HG03575 (cell line): ENCODE data around the gene TP53I11.

ENCODE experiments used
- ATAC-seq: cut with Tn5 transposase; IDR thresholded peaks from one replicate; pipeline ENCODE4 v1.9.1; 2021; ENCODE audit not compliant: unreplicated experiment, insufficient number of reproducible peaks, low FRiP score; ENCODE audit errors: extremely low read depth

Gene TP53I11

DNA sequence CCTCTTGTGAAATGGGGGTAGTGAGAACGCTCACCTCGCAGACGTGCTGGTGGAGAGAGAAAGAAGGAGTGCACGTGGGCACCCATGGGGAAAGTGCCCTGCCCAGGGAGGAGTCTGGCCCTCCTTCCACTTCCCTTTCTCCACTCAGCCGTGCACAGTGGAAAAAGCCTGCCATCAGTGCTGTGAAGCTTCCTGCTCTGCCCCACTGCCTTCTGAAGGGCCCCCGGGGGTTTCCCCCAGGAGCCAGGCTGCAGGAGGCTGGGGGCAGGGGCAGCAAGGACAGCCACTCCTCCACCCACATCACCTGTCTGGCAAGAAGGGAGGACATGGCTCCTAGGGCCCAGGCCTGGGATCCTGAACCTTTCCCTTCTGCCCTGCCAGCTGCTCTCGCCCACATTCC lies 7.6 kb downstream of the TP53I11 start:
- ATAC-seq = no peak

DNA sequence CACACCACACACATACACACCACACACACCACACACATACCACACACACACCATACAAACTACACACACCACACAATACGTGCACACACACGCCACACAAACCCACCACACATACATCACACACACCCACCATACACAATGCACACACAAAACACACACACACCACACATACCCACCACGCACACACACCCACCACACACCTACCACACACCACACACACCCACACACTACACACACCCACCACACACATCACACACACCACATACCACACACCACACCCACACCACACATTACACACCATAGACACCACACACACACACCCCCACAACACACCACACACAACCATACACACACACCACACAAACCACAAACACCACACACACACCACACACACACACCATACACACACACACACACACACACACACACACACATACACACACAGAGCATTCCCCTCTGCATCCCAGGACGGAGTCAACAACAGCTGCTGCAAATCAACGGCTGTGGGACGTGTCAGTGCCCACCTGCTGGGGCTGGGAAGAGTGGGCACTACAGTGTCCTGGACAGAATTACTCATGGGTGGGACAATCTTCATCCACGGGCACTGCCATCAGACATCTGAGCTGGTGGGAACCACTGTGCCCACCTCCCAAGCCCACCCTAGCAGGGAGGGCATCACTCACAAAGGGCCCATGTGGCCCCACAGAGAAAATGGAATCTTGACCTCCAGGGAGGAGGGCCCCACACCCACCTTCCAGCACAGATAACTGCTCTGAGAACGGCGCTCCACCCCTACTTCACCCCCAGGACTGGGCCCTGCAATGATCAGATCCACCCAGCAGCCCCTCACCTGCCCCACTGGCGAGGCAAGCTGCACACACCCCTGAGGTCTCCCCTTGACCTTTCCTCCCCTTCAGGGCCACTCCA lies 8.4 kb downstream of the TP53I11 start:
- no peak for ATAC-seq

DNA sequence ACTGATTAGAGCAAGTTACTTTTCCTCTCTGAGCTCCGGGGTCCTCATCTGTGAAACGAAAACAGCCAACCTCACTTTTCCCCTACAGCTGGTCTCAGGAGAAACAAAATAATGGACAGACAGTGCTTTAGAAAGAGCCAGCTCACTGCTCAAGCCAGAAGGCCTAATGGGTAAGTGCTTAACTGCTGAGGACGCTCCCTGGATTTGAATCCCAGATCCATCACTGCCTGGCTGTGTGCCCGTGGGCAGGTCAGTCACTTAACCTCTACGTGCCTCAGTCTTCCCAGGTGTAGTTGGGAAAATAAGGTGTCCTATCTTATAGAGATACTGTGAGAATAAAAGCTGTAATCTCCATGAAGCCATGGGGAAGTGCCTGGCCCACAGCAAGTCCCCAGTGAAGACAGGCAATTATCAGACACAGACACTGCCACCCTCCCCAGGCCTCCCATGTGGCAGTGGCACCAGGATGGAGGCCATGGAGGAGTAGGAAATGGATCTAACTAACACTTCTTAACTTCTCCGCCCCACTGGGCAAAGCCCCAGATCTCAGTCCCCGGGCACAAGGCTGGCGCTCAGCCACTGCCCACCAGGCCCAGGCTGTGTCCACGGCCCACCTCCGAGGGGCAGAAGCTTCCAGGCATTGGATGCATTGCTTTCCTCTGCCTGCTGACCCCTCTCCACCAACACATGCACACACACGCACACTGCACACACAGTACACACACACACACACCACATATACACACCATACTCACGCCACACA lies 9.2 kb downstream of the TP53I11 start:
- no peak for ATAC-seq

DNA sequence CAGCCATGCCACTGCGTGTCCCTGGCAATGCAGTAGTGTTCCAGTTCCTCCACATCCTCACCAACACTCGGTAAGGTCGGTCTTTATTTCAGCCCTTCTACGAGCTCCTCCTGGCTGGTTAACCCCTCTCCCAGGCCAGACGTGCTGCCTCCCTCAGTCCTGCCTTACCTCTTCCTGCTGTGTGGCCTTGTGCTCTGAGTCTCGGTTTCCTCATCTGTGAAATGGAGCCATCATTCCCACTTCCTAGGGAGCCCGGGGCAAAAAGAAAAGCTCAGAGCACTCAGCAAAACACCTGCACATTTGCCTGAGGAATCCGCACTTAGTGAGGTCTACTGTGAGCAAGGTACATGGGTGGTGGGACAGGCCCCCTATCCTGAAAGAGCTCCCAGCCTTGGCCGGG lies 9.8 kb downstream of the TP53I11 start:
- no peak for ATAC-seq

DNA sequence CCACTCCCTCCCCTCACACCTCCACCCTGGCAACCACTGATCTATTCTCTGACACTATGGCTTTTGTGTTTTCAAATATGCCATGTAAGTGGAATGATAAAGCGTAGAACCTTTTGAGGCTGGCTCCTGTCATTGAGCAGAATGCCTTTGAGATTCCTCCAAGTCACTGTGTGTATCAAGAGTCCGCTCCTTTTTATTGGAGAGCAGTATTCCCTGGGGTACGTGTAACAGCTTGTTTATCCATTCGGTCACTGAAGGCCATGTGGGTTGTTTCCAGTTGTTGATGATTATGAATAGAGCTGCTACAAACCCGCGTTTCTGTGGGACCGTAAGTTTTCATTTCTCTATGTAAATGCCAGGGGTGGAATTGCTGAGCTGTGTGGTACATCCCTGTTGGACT lies 10.3 kb downstream of the TP53I11 start:
- ATAC-seq = no peak

DNA sequence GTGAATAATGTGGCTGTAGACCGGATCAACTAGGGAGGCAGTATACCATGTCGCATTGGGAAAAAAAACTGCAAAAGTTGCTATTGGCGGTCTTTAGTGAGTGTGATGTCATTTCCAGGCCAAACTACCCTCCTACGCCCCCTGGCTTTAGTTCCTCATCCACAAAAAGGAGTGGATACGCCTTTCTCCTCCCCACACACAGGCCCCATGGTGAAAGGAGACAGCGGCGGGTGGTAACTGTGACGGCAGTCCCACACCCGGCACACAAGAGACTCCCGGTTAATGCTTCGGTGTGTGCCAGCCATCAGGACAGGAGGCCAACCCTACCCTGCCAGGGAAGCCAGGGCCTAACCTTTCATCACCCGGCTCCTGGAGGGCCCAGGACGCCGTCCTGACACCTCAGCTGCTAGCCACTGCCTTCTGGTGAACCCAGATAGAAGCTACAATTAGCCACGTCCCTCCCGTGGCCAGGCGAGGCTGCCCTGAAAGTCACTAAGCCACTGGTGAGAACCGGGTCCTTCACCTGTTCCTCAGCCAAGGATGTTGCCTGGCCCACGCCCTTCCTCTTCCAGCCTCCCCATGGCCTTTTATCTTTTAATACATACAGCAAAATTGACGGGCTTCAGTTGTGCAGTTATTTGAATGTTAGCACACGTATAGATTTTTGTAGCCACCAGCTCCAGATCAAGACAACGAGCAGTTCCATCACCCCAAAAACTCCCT lies 10.8 kb downstream of the TP53I11 start:
- no peak for ATAC-seq

DNA sequence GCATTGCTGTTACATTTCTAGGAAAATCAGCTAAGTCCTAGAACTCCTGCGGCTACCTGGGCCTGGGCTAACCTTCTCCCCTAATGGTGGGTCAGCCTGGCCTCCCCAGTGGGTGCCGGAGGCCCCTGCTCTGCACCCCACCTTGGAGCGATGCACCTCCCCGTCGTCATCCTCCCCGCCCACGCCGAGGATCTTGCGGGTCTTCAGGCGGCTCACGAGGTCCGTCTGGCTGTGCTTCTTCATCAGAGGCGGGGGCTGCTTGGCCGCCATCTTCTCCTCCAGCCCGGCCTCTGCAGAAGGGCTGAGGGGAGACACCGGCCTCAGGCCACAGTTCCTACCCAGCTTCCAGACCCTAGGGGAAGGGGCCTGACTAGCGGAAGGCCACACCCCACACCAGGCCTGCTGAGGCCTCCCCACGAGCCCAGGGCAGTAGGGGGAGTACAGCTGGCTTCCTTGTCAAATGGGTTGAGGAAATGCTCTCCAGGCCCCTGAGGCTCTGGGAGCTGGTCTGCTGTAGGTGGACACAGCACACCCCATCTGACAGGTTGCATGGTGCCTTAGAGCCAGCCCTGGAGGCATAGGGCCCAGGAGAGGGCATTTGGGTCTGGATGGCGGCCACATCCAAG lies 12.5 kb downstream of the TP53I11 start:
- no peak for ATAC-seq

DNA sequence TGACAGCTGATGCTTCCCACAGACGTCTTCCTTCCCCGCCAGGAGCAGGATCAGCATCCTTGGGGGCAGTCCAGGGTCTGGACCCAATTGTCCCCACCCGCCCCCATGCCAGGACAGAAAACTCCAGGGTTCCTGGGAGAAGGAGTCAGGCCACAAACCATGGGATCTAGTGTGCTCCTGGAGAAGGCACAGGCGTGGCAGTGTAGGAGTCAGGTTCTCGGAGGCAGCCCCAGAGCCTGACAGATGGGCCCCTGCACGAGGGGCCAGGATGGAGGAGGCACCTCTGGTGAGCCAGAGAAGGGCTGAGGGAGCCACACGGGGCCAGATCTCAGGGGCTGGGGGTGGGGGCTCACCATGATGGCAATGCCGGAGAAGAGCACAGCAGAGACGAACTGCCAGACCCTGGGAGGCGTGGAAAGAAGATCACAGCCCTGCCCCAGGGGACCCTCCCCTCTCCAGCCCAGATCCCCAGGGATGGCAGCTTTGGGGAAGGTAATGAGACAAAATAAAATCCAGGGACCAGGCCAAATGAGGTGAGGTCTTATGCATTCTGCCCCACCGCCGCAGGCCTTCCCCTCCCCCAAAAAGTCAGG lies 13.6 kb downstream of the TP53I11 start:
- ATAC-seq = no peak

DNA sequence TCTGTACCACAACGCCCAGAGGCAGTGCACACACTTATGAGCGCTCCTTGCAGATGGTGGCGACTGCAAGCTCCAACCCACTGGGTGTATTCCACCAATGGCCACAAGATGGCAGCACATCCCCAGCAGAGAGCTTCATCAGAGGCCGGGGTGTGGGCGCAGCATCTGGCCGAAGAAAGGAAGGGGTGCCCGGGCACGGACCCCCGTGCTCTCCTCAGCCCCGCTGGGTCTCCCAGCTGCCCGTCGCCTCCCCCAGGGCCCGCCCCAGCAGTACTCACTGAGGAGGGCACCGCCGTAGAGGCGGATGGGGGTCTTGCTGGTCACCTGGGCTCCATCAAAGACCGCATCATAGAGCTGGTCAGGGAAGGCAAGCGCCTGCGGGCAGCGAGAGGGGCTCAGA lies 14.2 kb downstream of the TP53I11 start:
- ATAC-seq = no peak

DNA sequence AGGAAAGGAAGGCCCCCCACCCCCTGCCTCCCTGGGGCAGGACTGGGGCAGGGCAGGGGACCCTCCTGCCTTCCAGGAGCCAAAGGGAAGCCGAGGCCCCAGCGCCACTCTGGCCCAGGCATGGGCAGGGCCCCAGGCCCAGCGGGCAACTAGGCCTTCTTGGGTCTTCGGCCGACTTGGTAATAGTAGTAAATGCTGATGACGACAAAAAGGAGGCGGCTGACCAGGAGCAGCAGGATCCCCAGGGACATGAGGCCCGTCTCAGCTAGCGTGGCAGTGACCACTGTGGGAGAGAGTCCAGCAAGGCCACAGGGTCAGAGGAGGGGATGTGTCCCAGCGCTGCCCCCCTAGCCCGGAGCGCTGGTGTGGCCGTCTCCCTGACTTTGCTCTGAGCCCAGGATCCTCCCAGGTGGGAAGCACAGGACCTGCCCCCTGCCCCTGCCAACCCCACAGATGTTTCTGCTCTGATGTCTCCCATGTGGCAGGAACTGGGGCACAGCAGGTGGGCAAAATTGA lies 15.9 kb downstream of the TP53I11 start:
- no peak for ATAC-seq

DNA sequence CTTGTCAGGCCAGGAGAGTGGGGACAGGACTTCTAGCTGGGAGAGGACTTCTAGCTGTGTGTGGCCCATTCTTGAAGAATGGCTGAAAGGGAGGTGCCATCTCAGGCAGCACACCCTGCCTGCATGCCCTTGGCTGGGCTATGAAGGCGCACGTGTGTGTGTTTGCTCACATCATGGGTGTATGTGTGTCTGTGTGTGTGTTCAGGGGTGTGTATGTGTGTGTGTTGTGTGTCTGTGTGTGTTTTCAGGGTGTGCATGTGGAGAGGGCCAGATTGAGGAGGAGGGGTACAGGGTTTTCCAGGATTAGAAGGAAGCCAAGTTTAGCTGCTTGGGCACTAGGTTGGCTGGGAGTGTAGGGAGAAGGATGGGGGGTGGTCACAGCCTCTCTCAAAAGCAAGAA lies 16.6 kb downstream of the TP53I11 start:
- no peak for ATAC-seq

DNA sequence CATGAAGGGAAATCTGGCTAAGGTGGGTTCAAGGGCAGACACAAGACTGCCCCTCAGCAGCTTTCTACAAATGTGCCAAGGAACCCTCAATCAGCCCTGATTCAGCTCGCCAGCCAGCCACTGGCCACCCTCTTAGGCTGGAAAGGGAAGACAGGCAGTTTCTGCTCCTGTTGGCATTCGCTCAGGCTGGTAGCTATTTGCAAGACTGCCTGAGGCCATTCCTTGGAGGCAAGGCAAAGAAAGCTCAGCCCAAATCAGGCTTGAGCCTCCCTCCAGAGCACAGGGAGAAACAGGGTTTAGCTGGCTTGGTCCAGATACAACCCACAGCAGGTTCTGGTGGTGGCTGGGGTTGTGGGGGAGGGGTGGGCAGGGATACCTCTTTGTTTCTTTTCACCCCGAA lies 19.2 kb downstream of the TP53I11 start:
- no peak for ATAC-seq

DNA sequence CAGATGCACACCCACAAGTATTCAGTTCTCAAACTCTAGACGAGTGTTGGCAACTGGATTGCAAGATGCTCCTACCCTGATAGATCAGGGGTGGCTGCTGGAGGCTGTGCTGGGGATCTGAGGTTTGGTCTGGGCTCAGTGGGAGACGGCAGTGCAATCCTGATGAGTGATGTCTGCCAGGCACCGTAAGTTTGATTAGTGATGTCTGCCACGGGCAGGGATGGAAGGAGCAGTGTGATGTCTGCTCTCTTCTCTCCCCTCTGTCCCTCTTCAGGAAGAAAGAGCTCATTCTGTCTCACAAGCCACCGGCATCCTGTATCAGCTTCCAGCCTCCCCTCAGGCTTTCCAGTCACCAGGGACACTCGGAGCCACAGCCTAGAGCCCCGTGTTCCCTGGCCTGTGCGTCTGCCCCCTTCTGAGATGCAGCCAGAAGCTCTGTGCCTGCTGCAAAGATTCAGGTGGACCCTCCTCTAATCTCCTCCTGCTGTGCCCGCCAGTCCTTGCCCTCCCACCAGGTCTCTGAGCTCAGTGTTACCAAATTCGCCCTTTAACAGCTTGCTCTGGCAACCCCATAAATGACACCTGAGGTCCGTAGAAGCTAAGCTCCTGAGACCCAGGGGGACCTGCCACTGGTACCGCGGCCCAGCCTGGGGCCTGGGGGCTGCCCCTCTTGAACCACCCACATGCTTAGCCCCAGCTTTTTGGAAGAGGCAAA lies 19.9 kb downstream of the TP53I11 start:
- no peak for ATAC-seq

DNA sequence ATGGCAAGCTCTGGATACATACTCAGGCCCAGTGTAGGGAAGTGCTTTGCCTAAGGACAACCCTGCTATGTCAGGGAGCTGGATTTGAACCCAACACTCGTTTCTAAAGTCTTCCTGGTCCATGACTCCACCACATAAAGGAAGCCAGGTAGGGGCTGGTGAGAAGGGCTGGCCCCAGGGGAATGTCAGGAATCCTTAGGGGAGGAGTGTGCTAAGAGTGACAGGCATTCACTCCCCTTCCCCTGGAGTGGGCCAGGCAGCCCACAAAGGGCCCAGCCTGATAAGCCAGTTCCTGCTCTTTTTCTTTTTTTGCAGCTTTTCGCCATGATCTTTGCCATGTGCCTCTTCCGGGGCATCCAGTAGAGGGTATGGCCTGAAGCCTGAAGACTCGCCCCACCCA lies 21.9 kb downstream of the TP53I11 start:
- ATAC-seq = no peak

DNA sequence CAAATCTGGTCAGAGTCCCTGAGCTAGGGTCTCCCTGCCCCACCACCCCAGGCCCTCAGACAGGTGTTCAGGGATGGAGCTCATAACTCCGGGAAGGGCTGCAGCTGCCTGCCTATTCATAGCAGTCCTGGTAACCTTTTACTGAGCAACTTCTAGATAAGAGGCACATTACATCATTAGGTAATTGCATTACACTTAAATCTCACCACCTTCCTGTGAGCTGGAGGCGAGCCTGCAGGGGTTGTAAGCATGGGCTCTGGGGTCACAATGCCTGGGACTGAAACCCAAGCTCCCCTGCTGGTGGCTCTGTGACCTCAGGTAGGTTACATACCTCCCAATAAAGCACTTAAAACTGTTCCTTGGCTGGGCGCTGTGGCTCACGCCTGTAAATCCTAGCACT lies 22.5 kb downstream of the TP53I11 start:
- ATAC-seq = no peak

DNA sequence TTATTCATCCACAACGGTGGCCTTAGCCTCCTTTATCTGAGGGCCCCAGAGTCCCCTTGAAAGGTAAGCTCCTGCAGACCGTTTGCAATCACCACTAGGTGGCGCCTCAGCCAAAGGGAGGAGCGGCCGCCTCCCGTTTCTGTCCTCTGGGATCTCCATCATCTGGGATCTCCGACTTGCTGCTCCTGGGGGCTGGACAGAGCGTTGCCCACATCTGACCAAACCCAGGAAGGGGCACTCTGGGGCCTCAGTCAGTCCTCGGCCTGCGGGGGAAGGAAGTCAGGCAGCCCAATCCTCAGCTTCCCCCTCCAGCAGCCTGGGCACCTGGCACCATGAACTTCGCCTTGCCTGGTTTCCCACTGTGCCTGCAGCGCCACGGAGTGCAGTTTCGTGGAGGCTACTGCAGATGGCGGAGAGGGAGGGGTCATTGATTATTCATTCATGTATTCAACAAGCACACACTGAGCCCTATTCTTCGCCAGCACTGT lies 23.5 kb downstream of the TP53I11 start:
- no peak for ATAC-seq

DNA sequence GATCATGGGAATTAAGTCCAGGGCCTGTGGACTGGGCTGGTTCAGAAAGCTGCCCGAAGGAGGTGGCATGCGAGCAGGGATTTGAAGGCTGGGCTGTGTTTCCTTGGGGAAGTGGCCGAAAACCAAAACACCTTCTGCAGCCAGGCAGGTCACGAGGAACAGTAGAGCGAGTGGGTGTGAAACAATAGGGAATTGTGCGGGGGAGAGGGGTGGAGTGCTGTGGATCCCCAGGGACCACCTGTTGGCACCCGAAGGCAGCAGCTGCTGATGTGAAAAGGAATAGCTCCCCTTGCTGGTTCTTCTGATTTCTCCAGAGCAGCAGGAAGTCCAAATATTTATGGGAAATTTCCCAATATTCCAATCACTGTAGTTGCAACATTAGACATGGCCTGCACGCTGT lies 24.6 kb downstream of the TP53I11 start:
- ATAC-seq = no peak

DNA sequence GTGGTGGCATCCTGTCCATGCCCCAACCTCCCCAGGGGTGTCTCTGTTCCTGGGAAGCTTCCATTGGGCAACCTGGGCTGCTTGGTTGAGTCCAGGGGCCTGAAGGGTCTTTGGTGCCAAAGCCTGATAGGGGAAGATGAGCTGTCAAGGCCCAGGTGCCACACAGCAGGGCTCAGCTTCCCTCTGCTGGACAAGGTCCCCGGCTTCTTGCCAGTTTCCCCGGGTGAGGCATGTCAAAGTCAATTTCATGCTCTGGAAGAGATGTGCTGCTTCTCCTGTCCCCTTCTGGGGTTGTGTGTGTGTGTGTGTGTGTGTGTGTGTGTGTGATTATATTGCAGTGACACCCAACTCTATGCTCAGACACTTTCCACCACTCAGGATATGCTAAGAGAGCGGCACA lies 26.9 kb downstream of the TP53I11 start:
- ATAC-seq = no peak
